Stimulated activated CD8-positive, alpha-beta memory T cell treated with anti-CD3 and anti-CD28 coated beads, Interleukin-12 subunit alpha, Interleukin-12 subunit beta, amount 100 ng/mL, for 4 hours (primary cell): ENCODE data around the gene MYH11.
"Not testable (repeated sequence)": the region's sequence is repeated elsewhere in the genome, so short reads cannot be mapped to it uniquely, and the experiment has no call there.

ENCODE experiments used
- DNase-seq: peaks from one replicate; pipeline ENCODE4 v3.0.0-alpha.2; 2020; ENCODE audit warnings: low read depth

The MYH11 gene

GRCh38 chr16:15876503-15876902 lies 19.7 kb upstream of the MYH11 start:
- no peak for DNase-seq

GRCh38 chr16:15874745-15875314 lies 18.0 kb upstream of the MYH11 start:
- no peak for DNase-seq

GRCh38 chr16:15873737-15874136 lies 16.9 kb upstream of the MYH11 start:
- DNase-seq = no peak

- no peak for DNase-seq
These were observed 16.5 kb upstream of the MYH11 start for GRCh38 chr16:15873301-15873700.

GRCh38 chr16:15870011-15870410 lies 13.2 kb upstream of the MYH11 start:
- no peak for DNase-seq

GRCh38 chr16:15866451-15866850 lies 9.6 kb upstream of the MYH11 start:
- no peak for DNase-seq

- DNase-seq = no peak
These were observed 8.9 kb upstream of the MYH11 start for GRCh38 chr16:15865742-15866141.

GRCh38 chr16:15864939-15865338 lies 8.1 kb upstream of the MYH11 start:
- no peak for DNase-seq

- DNase-seq = no peak
These were observed 5.2 kb upstream of the MYH11 start for GRCh38 chr16:15861996-15862395.

- no peak for DNase-seq
These were observed 2.3 kb upstream of the MYH11 start for GRCh38 chr16:15858921-15859668.

- DNase-seq = no peak
These were observed 1.1 kb upstream of the MYH11 start for GRCh38 chr16:15857724-15858560.

GRCh38 chr16:15856182-15856581 lies 646 bp downstream of the MYH11 start:
- DNase-seq = no peak

- DNase-seq = no peak
These were observed 1.2 kb downstream of the MYH11 start for GRCh38 chr16:15855704-15856003.

- DNase-seq = no peak
These were observed 1.7 kb downstream of the MYH11 start for GRCh38 chr16:15854906-15855703.

GRCh38 chr16:15854061-15854460 lies 2.8 kb downstream of the MYH11 start:
- no peak for DNase-seq

GRCh38 chr16:15853021-15853420 lies 3.8 kb downstream of the MYH11 start:
- no peak for DNase-seq

GRCh38 chr16:15850555-15850954 lies 6.3 kb downstream of the MYH11 start:
- DNase-seq = not testable (repeated sequence)

GRCh38 chr16:15849209-15849981 lies 7.4 kb downstream of the MYH11 start:
- no peak for DNase-seq

GRCh38 chr16:15847611-15848175 lies 9.1 kb downstream of the MYH11 start:
- DNase-seq = no peak

- no peak for DNase-seq
These were observed 10.3 kb downstream of the MYH11 start for GRCh38 chr16:15846510-15846909.

GRCh38 chr16:15843635-15844279 lies 13.1 kb downstream of the MYH11 start:
- no peak for DNase-seq
